Measurements from ENCODE around the gene RHOH. TPM values are rescaled to one million over a fixed set of nuclear protein-coding genes. Genes with fewer than 3 reads are reported as not detected.

Gene RHOH
- total RNA-seq, 1 donor: 164 TPM

- H3K9me3 ChIP-seq (ENCODE audit: low read depth, low read length): no peaks in the 10 kb centered on the region
- H3K4me1 ChIP-seq (ENCODE audit: insufficient read depth, low read length): peaks cover 81% of the 10 kb centered on the region
- H3K27me3 ChIP-seq (ENCODE audit: insufficient read depth, low read length): no peaks in the 10 kb centered on the region
- H3K4me3 ChIP-seq (ENCODE audit: low read length): peak overlapping the region; percentile 25
These were observed 2.1 kb upstream of the RHOH start for GRCh38 chr4:40194602-40195161.

- no peaks in the 10 kb centered on the region for H3K9me3 ChIP-seq (ENCODE audit: low read depth, low read length)
- peak overlapping the region; percentile 91 for H3K4me3 ChIP-seq (ENCODE audit: low read length)
- peaks cover 87% of the 10 kb centered on the region for H3K4me1 ChIP-seq (ENCODE audit: insufficient read depth, low read length)
- H3K27me3 ChIP-seq (ENCODE audit: insufficient read depth, low read length): no peaks in the 10 kb centered on the region
These were observed 1.4 kb upstream of the RHOH start for GRCh38 chr4:40195182-40196177.

- Histone ChIP-seq H3K27me3 (ENCODE audit: insufficient read depth, low read length) (no peaks in the 10 kb centered on the region), H3K4me3 (ENCODE audit: low read length) (peak overlapping the region; percentile 91), H3K9me3 (ENCODE audit: low read depth, low read length) (no peaks in the 10 kb centered on the region), H3K4me1 (ENCODE audit: insufficient read depth, low read length) (peaks cover 88% of the 10 kb centered on the region)
These were observed 559 bp upstream of the RHOH start for GRCh38 chr4:40196272-40196671.

GRCh38 chr4:40197879-40198689 is 1.3 kb downstream of the RHOH start:
- peak overlapping the region; percentile 91 for H3K4me3 ChIP-seq (ENCODE audit: low read length)
- no peaks in the 10 kb centered on the region for H3K27me3 ChIP-seq (ENCODE audit: insufficient read depth, low read length)
- no peaks in the 10 kb centered on the region for H3K9me3 ChIP-seq (ENCODE audit: low read depth, low read length)
- peaks cover 93% of the 10 kb centered on the region for H3K4me1 ChIP-seq (ENCODE audit: insufficient read depth, low read length)

GRCh38 chr4:40199179-40199670 is 2.4 kb downstream of the RHOH start:
- Histone ChIP-seq H3K9me3 (ENCODE audit: low read depth, low read length) (no peaks in the 10 kb centered on the region), H3K27me3 (ENCODE audit: insufficient read depth, low read length) (no peaks in the 10 kb centered on the region), H3K4me3 (ENCODE audit: low read length) (peak overlapping the region; percentile 91), H3K4me1 (ENCODE audit: insufficient read depth, low read length) (peaks cover 91% of the 10 kb centered on the region)

GRCh38 chr4:40199999-40200874 is 3.4 kb downstream of the RHOH start:
- H3K4me3 ChIP-seq (ENCODE audit: low read length): peak overlapping the region; percentile 91

GRCh38 chr4:40200875-40201801 is 4.3 kb downstream of the RHOH start:
- Histone ChIP-seq H3K27me3 (ENCODE audit: insufficient read depth, low read length) (no peaks in the 10 kb centered on the region), H3K4me1 (ENCODE audit: insufficient read depth, low read length) (peaks cover 91% of the 10 kb centered on the region), H3K9me3 (ENCODE audit: low read depth, low read length) (no peaks in the 10 kb centered on the region), H3K4me3 (ENCODE audit: low read length) (peak overlapping the region; percentile 91)

More at GRCh38 chr4:40199999-40200874, 3.4 kb downstream of the RHOH start:
- Histone ChIP-seq H3K9me3 (ENCODE audit: low read depth, low read length) (no peaks in the 10 kb centered on the region), H3K4me1 (ENCODE audit: insufficient read depth, low read length) (peaks cover 91% of the 10 kb centered on the region), H3K27me3 (ENCODE audit: insufficient read depth, low read length) (no peaks in the 10 kb centered on the region)

- Histone ChIP-seq H3K4me3 (ENCODE audit: low read length) (peak overlapping the region; percentile 19), H3K27me3 (ENCODE audit: insufficient read depth, low read length) (no peaks in the 10 kb centered on the region), H3K9me3 (ENCODE audit: low read depth, low read length) (no peaks in the 10 kb centered on the region), H3K4me1 (ENCODE audit: insufficient read depth, low read length) (peaks cover 91% of the 10 kb centered on the region)
These were observed 5.1 kb downstream of the RHOH start for GRCh38 chr4:40201898-40202297.

- Histone ChIP-seq H3K4me3 (ENCODE audit: low read length) (peak overlapping the region; percentile 29), H3K4me1 (ENCODE audit: insufficient read depth, low read length) (peaks cover 90% of the 10 kb centered on the region), H3K27me3 (ENCODE audit: insufficient read depth, low read length) (no peaks in the 10 kb centered on the region), H3K9me3 (ENCODE audit: low read depth, low read length) (no peaks in the 10 kb centered on the region)
These were observed 5.6 kb downstream of the RHOH start for GRCh38 chr4:40202474-40202873.

- Histone ChIP-seq H3K4me3 (ENCODE audit: low read length) (peak overlapping the region; percentile 22), H3K27me3 (ENCODE audit: insufficient read depth, low read length) (no peaks in the 10 kb centered on the region), H3K9me3 (ENCODE audit: low read depth, low read length) (no peaks in the 10 kb centered on the region), H3K4me1 (ENCODE audit: insufficient read depth, low read length) (peaks cover 79% of the 10 kb centered on the region)
These were observed 7.9 kb downstream of the RHOH start for GRCh38 chr4:40204507-40205258.

- peak overlapping the region; percentile 22 for H3K4me3 ChIP-seq (ENCODE audit: low read length)
- no peaks in the 10 kb centered on the region for H3K9me3 ChIP-seq (ENCODE audit: low read depth, low read length)
- no peaks in the 10 kb centered on the region for H3K27me3 ChIP-seq (ENCODE audit: insufficient read depth, low read length)
- H3K4me1 ChIP-seq (ENCODE audit: insufficient read depth, low read length): peaks cover 78% of the 10 kb centered on the region
These were observed 8.7 kb downstream of the RHOH start for GRCh38 chr4:40205259-40206198.

- H3K27me3 ChIP-seq (ENCODE audit: insufficient read depth, low read length): no peaks in the 10 kb centered on the region
- H3K4me3 ChIP-seq (ENCODE audit: low read length): no peak overlapping the region
- H3K9me3 ChIP-seq (ENCODE audit: low read depth, low read length): no peaks in the 10 kb centered on the region
- H3K4me1 ChIP-seq (ENCODE audit: insufficient read depth, low read length): peaks cover 75% of the 10 kb centered on the region
These were observed 9.6 kb downstream of the RHOH start for GRCh38 chr4:40206426-40206825.

All from mononuclear cell (primary cell).